HG02623 (cell line): ENCODE data around the gene RUNX1.
A peak's percentile ranks its signal among the peaks of the same experiment; 100 is the strongest.

ENCODE experiments used
- ATAC-seq: cut with Tn5 transposase; IDR thresholded peaks from one replicate; pipeline ENCODE4 v1.9.1; 2021; ENCODE audit warnings: moderate library complexity; ENCODE audit not compliant: unreplicated experiment

The RUNX1 gene

GRCh38 chr21:34949499-34949898, 99.6 kb downstream of the RUNX1 start:
- ATAC-seq: no peak

DNA sequence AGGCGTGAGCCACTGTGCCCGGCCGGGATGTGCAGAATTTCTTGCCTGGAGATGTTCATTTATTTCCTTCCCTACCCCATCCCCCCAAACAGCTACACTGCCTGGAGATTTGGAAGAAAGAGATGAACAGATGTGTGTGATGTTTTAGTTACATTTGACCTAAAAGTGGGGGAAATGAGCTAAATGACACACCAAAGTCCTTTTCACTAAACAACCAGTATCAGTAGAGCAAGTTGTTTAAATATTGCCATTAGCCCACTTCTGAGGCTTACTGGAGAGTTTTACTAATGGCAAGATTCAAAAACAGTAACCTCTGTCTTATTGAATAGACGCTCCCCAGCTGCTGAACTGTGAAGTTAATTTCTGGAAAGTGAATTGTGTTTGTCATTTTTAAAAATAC, 100.1 kb downstream of the RUNX1 start:
- ATAC-seq: no peak

DNA sequence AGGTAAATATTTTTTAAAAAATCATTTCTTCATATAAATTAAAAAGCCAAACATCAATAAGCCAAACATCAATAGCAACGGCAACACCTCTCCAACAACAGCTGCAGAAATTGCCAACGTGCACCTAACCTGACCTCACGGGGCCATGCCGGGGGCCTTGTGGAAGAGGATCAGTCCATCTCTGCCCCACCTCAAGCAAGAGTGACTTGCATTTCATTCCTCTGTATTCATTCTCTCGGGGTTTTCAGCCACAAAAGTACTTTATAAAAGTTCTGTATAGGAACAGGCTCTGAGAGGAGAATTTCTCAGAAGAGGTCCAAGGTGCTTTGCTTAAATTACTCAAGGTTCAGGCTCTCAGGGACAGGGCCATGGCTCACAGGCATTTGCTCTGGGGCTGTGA, 100.9 kb downstream of the RUNX1 start:
- ATAC-seq: no peak

GRCh38 chr21:34946916-34947534, 102.1 kb downstream of the RUNX1 start:
- no peak for ATAC-seq

- ATAC-seq: no peak
These were observed 102.7 kb downstream of the RUNX1 start for GRCh38 chr21:34946385-34946840.

GRCh38 chr21:34945288-34945687, 103.8 kb downstream of the RUNX1 start:
- ATAC-seq: no peak

GRCh38 chr21:34944015-34944755, 104.9 kb downstream of the RUNX1 start:
- ATAC-seq: no peak

- ATAC-seq: no peak
These were observed 106.2 kb downstream of the RUNX1 start for GRCh38 chr21:34942911-34943310.

DNA sequence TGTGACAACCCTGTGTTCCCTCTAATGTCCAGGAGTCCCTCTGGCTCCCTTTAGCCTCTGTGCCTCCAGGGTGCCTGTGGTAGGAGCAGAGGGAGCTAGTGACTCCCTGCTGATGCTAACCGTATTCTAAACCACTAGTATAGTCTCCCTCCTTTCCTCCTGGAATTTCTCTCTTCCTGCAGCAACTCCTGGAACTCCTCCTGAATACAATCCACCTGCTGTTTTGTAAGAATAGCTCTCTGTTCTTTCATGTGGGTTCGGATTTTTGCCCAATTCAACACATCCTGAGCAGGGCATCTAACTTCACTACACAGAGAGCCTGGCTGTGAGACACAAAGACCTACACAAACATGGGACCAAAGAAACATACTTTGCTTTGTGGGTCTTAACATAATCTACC, 107.9 kb downstream of the RUNX1 start:
- ATAC-seq: no peak

- ATAC-seq: no peak
These were observed 109.3 kb downstream of the RUNX1 start for GRCh38 chr21:34939673-34940331.

GRCh38 chr21:34938089-34938764, 110.9 kb downstream of the RUNX1 start:
- no peak for ATAC-seq

- no peak for ATAC-seq
These were observed 112.1 kb downstream of the RUNX1 start for GRCh38 chr21:34936883-34937563.

DNA sequence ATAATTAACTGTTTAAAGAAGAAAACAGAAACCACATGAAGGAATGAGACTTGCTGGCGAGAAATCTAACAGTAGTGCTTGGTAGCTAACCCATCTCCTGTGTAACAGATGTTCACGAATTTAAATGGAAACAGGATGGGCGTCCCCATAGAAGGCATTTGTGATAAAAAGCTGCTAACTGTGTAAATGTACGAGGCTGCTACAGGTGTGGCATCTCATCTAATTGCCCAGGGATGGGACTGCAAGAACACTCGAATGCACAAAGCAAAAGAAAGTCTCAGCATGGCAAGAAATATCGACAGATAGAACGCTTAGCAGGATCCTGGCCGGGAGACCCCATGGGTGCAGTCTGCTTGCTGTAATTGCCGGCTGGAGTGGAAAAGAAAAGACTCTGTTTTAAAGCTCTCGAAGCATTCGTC, 112.7 kb downstream of the RUNX1 start:
- ATAC-seq: no peak

DNA sequence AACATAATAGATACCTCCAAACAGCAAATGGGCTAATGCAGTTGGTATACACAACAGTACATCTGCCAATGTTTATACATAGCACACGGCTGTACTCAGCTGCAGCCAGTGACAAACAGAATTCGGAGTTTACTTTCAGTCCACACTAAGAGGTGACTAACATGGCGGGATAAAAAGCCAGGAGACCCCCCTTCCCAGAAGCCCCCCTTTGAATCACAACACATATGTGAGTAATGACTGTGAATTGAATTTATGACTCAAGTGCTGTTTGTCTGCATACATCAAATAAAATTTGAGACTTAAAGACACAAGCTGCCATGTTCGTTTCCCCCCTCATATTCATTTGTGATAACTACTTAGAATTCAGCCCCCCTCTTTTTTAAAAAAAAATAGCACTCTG, 113.2 kb downstream of the RUNX1 start:
- ATAC-seq: no peak

DNA sequence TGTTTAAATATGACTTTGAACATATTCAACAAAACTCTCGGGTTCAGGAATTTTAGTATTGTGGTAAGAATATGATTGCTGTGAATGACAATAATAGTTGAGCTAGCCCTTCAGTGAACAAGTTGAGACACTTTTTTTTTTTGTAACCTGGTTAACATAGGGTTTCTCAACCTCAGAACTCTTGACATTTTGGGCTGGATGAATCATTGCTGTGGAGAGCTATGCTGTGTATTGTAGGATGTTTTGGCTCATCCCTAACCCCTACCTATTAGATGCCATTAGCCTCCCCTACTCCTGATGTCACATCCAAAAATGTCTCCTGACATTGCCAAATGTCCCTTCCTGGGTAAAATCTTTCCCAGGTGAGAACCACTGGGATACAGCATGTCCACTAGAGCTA, 113.7 kb downstream of the RUNX1 start:
- no peak for ATAC-seq

DNA sequence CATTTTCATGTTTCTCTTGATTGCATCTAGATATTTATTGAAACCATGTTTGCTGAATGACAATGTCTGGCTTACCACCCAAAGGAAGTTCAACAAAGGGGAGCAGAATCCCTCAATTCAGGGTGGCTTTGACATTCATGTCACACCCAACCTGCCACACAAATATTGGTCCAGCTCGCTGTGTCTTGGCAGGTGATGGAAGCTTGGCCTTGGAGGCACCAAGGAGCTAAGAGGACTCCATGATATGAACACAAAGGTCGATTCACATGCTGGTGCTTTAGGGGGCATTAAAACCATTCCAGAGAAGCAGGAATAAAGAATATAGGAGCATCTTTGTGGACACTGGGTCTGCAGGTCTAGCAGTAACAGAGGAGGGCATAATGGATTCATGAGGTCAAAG, 114.8 kb downstream of the RUNX1 start:
- no peak for ATAC-seq

- ATAC-seq: peak; percentile 64
These were observed 115.3 kb downstream of the RUNX1 start for GRCh38 chr21:34933609-34934335.

GRCh38 chr21:34932233-34932632, 116.9 kb downstream of the RUNX1 start:
- no peak for ATAC-seq

- ATAC-seq: no peak
These were observed 118.1 kb downstream of the RUNX1 start for GRCh38 chr21:34930971-34931370.

- no peak for ATAC-seq
These were observed 120.5 kb downstream of the RUNX1 start for GRCh38 chr21:34928637-34929036.
